ENCODE measurements around the gene UBFD1. TPM values are rescaled to one million over a fixed set of nuclear protein-coding genes. Genes with fewer than 3 reads are reported as not detected.

Gene UBFD1
- total RNA-seq, 1 experiment from 2014 or later: 49.1 TPM

- TF ChIP-seq, protein P1, sequence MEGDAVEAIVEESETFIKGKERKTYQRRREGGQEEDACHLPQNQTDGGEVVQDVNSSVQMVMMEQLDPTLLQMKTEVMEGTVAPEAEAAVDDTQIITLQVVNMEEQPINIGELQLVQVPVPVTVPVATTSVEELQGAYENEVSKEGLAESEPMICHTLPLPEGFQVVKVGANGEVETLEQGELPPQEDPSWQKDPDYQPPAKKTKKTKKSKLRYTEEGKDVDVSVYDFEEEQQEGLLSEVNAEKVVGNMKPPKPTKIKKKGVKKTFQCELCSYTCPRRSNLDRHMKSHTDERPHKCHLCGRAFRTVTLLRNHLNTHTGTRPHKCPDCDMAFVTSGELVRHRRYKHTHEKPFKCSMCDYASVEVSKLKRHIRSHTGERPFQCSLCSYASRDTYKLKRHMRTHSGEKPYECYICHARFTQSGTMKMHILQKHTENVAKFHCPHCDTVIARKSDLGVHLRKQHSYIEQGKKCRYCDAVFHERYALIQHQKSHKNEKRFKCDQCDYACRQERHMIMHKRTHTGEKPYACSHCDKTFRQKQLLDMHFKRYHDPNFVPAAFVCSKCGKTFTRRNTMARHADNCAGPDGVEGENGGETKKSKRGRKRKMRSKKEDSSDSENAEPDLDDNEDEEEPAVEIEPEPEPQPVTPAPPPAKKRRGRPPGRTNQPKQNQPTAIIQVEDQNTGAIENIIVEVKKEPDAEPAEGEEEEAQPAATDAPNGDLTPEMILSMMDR (IDR thresholded peaks at IDR 0.05; ENCODE audit: unreplicated experiment): no peak
- no TSS peak for BruUV-seq (replicated peaks)
- no peaks in the 10 kb centered on the region for H3K9me3 Mint-ChIP-seq (ENCODE audit: unreplicated experiment)
- intact Hi-C loops (cut with micrococcal nuclease): no loop called here
- peaks cover 64% of the 10 kb centered on the region for H3K36me3 Mint-ChIP-seq (ENCODE audit: insufficient read depth, unreplicated experiment)
- H3K4me1 Mint-ChIP-seq (ENCODE audit: insufficient read depth, unreplicated experiment): no peaks in the 10 kb centered on the region
- CTCF ChIA-PET: interaction anchor here (0.6 to 1.1 kb wide), 4 partner anchors 11 to 844 kb away, joined by 3 to 4 read pairs (median 3); no protein-coding TSS in a partner anchor
- no peak overlapping the region for H3K4me3 Mint-ChIP-seq (ENCODE audit: unreplicated experiment)
- no peak for DNase-seq (ENCODE audit: unreplicated experiment)
- no peaks in the 10 kb centered on the region for H3K27me3 Mint-ChIP-seq (ENCODE audit: insufficient read depth, unreplicated experiment)
- no peak overlapping the region for H3K27ac Mint-ChIP-seq (ENCODE audit: low read depth, unreplicated experiment)
- POLR2A ChIA-PET: interaction anchor here (0.5 to 0.7 kb wide), 4 partner anchors 12 to 131 kb away, joined by 3 read pairs; no protein-coding TSS in a partner anchor
Measured at GRCh38 chr16:23521965-23522364, 35.6 kb upstream of the UBFD1 start.

GRCh38 chr16:23523321-23523720 is 34.2 kb upstream of the UBFD1 start:
- ChIA-PET CTCF (no interaction called here), POLR2A (no interaction called here)
- no peak overlapping the region for H3K4me3 Mint-ChIP-seq (ENCODE audit: unreplicated experiment)
- no peaks in the 10 kb centered on the region for H3K9me3 Mint-ChIP-seq (ENCODE audit: unreplicated experiment)
- no TSS peak for BruUV-seq (replicated peaks)
- intact Hi-C loops (cut with micrococcal nuclease): no loop called here
- no peaks in the 10 kb centered on the region for H3K27me3 Mint-ChIP-seq (ENCODE audit: insufficient read depth, unreplicated experiment)
- no peak for DNase-seq (ENCODE audit: unreplicated experiment)
- H3K36me3 Mint-ChIP-seq (ENCODE audit: insufficient read depth, unreplicated experiment): peaks cover 78% of the 10 kb centered on the region
- no peak overlapping the region for H3K27ac Mint-ChIP-seq (ENCODE audit: low read depth, unreplicated experiment)
- TF ChIP-seq, protein P1 (IDR thresholded peaks at IDR 0.05; ENCODE audit: unreplicated experiment): no peak
- no peaks in the 10 kb centered on the region for H3K4me1 Mint-ChIP-seq (ENCODE audit: insufficient read depth, unreplicated experiment)

DNA sequence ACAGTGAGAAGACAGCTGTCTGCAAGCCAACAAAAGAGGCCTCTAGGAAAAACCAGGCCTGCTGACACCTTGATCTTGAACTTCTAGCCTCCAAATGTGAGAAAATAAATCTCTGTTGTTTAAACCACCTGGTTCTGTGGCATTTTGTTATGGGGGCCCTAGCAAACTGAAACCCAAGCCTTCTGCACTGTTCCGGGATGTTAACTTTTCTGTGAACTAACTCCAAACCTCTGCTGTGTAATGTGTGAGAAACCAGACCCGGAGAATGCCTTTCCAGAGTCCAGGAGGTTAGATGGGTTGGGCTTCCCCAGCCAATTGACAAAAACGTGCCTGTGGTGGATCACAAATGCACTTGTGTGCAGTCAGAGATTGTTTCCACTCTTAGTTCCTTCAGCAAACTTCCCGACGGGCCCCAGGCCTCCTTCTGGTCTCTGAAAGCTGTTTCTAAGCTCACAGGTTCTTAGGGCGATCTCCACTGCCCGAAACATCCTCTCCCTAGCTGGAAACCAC is 33.6 kb upstream of the UBFD1 start:
- Mint-ChIP-seq H3K9me3 (ENCODE audit: unreplicated experiment) (no peaks in the 10 kb centered on the region), H3K4me3 (ENCODE audit: unreplicated experiment) (no peak overlapping the region), H3K27me3 (ENCODE audit: insufficient read depth, unreplicated experiment) (no peaks in the 10 kb centered on the region), H3K4me1 (ENCODE audit: insufficient read depth, unreplicated experiment) (no peaks in the 10 kb centered on the region), H3K36me3 (ENCODE audit: insufficient read depth, unreplicated experiment) (peaks cover 78% of the 10 kb centered on the region), H3K27ac (ENCODE audit: low read depth, unreplicated experiment) (no peak overlapping the region)
- DNase-seq (ENCODE audit: unreplicated experiment): no peak
- POLR2A ChIA-PET: no interaction called here
- CTCF ChIA-PET: interaction anchor here (1.6 kb wide), 1 partner anchor 17 kb away, joined by 3 read pairs; no protein-coding TSS in a partner anchor
- no TSS peak for BruUV-seq (replicated peaks)
- TF ChIP-seq, protein P1 (IDR thresholded peaks at IDR 0.05; ENCODE audit: unreplicated experiment): no peak
- intact Hi-C loops (cut with micrococcal nuclease): no loop called here

DNA sequence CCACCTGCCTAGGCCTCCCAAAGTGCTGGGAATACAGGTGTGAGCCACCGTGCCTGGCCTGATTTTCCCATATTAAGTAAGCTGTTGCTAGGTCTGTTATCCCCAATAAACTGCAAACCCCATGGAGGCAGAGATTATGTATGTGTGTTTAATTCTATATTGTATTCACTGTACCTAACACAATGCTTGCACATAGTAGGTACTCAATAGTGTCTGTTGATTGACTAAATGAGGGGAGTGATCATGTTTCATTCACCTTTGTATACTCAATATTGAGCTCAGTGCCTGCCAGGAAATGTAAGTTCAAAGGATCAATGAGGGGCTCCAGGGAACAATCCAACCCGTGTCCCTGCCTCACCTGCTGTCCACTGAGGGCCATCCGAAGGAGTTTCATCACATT is 32.6 kb upstream of the UBFD1 start:
- DNase-seq (ENCODE audit: unreplicated experiment): no peak
- no peak overlapping the region for H3K4me3 Mint-ChIP-seq (ENCODE audit: unreplicated experiment)
- BruUV-seq (replicated peaks): no TSS peak
- POLR2A ChIA-PET: interaction anchor here (0.7 kb wide), 1 partner anchor 76 kb away, joined by 3 read pairs; no protein-coding TSS in a partner anchor
- H3K36me3 Mint-ChIP-seq (ENCODE audit: insufficient read depth, unreplicated experiment): peaks cover 73% of the 10 kb centered on the region
- CTCF ChIA-PET: interaction anchor here (0.5 to 1.6 kb wide), 4 partner anchors 10 to 246 kb away, joined by 3 read pairs; no protein-coding TSS in a partner anchor
- intact Hi-C loops (cut with micrococcal nuclease): no loop called here
- H3K9me3 Mint-ChIP-seq (ENCODE audit: unreplicated experiment): no peaks in the 10 kb centered on the region
- H3K27me3 Mint-ChIP-seq (ENCODE audit: insufficient read depth, unreplicated experiment): no peaks in the 10 kb centered on the region
- no peaks in the 10 kb centered on the region for H3K4me1 Mint-ChIP-seq (ENCODE audit: insufficient read depth, unreplicated experiment)
- no peak overlapping the region for H3K27ac Mint-ChIP-seq (ENCODE audit: low read depth, unreplicated experiment)
- TF ChIP-seq, protein P1 (IDR thresholded peaks at IDR 0.05; ENCODE audit: unreplicated experiment): no peak
